ENCODE results near the gene CHTOP. TPM values are rescaled to one million over a fixed set of nuclear protein-coding genes. Genes with fewer than 3 reads are reported as not detected.

The CHTOP gene
- total and polyA plus RNA-seq, 2 experiments from 2014 or later: 26.9 to 42.2 TPM

- 79 to 82% methylated on average over 9 of the region's 9 CpGs for WGBS, 2 experiments (ENCODE audit: low coverage in 1 of 2, low lambda C conversion rate in 2 of 2, missing lambda C conversion rate in 2 of 2)
- H3K4me2 ChIP-seq (ENCODE audit: unreplicated experiment): peak overlapping the region; percentile 77
- H3K9me2 ChIP-seq (ENCODE audit: insufficient read depth): no peaks in the 10 kb centered on the region
- H3K79me2 ChIP-seq (ENCODE audit: insufficient read depth): peaks cover 20% of the 10 kb centered on the region
- no peaks in the 10 kb centered on the region for H3K27me3 ChIP-seq (replicated peaks; ENCODE audit: insufficient read depth)
- peak overlapping the region; percentile 85 for H3K4me3 ChIP-seq
- DNase-seq: no peak
- in situ Hi-C loops (cut with MboI): no loop called here
- no peaks in the 10 kb centered on the region for H3K9me3 ChIP-seq (ENCODE audit: low read depth)
- H3F3A ChIP-seq (ENCODE audit: insufficient read depth): peaks cover 40% of the 10 kb centered on the region
- no peak for TF ChIP-seq EZH2phosphoT487 (IDR thresholded peaks at IDR 0.05; ENCODE audit: insufficient read depth, low read depth)
- TF ChIP-seq EZH2 (IDR thresholded peaks at IDR 0.05; ENCODE audit: insufficient read depth, poor library complexity, severe bottlenecking): no peak
- H4K20me1 ChIP-seq (ENCODE audit: insufficient read depth): no peaks in the 10 kb centered on the region
- H3K4me1 ChIP-seq (ENCODE audit: insufficient read depth): peaks cover 10% of the 10 kb centered on the region; the same call in 1 of the 2 replicates
- H2AFZ ChIP-seq: no peak overlapping the region
- no peak overlapping the region for H3K27ac ChIP-seq
- H3K9ac ChIP-seq: peak overlapping the region; percentile 75
- peaks cover 38% of the 10 kb centered on the region for H3K36me3 ChIP-seq (ENCODE audit: low read depth)
Measured at GRCh38 chr1:153659656-153660055, 25.8 kb downstream of the CHTOP start.

- no peaks in the 10 kb centered on the region for H3K27me3 ChIP-seq (replicated peaks; ENCODE audit: insufficient read depth)
- in situ Hi-C loops (cut with MboI): no loop called here
- peaks cover 55% of the 10 kb centered on the region for H3F3A ChIP-seq (ENCODE audit: insufficient read depth)
- H2AFZ ChIP-seq: no peak overlapping the region
- H3K9ac ChIP-seq: no peak overlapping the region
- no peak for TF ChIP-seq EZH2 (IDR thresholded peaks at IDR 0.05; ENCODE audit: insufficient read depth, poor library complexity, severe bottlenecking)
- TF ChIP-seq EZH2phosphoT487 (IDR thresholded peaks at IDR 0.05; ENCODE audit: insufficient read depth, low read depth): no peak
- H3K4me1 ChIP-seq (ENCODE audit: insufficient read depth): peaks cover 10% of the 10 kb centered on the region; the same call in 1 of the 2 replicates
- 60 to 61% methylated on average over 9 of the region's 9 CpGs for WGBS, 2 experiments (ENCODE audit: low coverage in 1 of 2, low lambda C conversion rate in 2 of 2, missing lambda C conversion rate in 2 of 2)
- DNase-seq: no peak
- H3K4me3 ChIP-seq: no peak overlapping the region
- H3K9me3 ChIP-seq (ENCODE audit: low read depth): no peaks in the 10 kb centered on the region
- H3K36me3 ChIP-seq (ENCODE audit: low read depth): peaks cover 53% of the 10 kb centered on the region
- H3K4me2 ChIP-seq (ENCODE audit: unreplicated experiment): no peak overlapping the region
- H3K9me2 ChIP-seq (ENCODE audit: insufficient read depth): no peaks in the 10 kb centered on the region
- H4K20me1 ChIP-seq (ENCODE audit: insufficient read depth): no peaks in the 10 kb centered on the region
- peaks cover 36% of the 10 kb centered on the region for H3K79me2 ChIP-seq (ENCODE audit: insufficient read depth)
- no peak overlapping the region for H3K27ac ChIP-seq
Measured at GRCh38 chr1:153661111-153661708, 27.3 kb downstream of the CHTOP start.

- no peak for DNase-seq
- H3K9me2 ChIP-seq (ENCODE audit: insufficient read depth): no peaks in the 10 kb centered on the region
- H3K9ac ChIP-seq: no peak overlapping the region
- H3K4me1 ChIP-seq (ENCODE audit: insufficient read depth): peaks cover 10% of the 10 kb centered on the region; the same call in 1 of the 2 replicates
- H3F3A ChIP-seq (ENCODE audit: insufficient read depth): peaks cover 63% of the 10 kb centered on the region
- 48 to 52% methylated on average over 2 of the region's 2 CpGs for WGBS, 2 experiments (ENCODE audit: low coverage in 1 of 2, low lambda C conversion rate in 2 of 2, missing lambda C conversion rate in 2 of 2)
- H3K4me2 ChIP-seq (ENCODE audit: unreplicated experiment): no peak overlapping the region
- no peaks in the 10 kb centered on the region for H3K9me3 ChIP-seq (ENCODE audit: low read depth)
- H4K20me1 ChIP-seq (ENCODE audit: insufficient read depth): no peaks in the 10 kb centered on the region
- H3K36me3 ChIP-seq (ENCODE audit: low read depth): peaks cover 64% of the 10 kb centered on the region
- peaks cover 46% of the 10 kb centered on the region for H3K79me2 ChIP-seq (ENCODE audit: insufficient read depth)
- in situ Hi-C loops (cut with MboI): no loop called here
- H3K4me3 ChIP-seq: no peak overlapping the region
- H2AFZ ChIP-seq: no peak overlapping the region
- no peaks in the 10 kb centered on the region for H3K27me3 ChIP-seq (replicated peaks; ENCODE audit: insufficient read depth)
- H3K27ac ChIP-seq: 0 out of 2 replicates have a peak overlapping the region, but pooled peaks have one; percentile 64
- TF ChIP-seq EZH2 (IDR thresholded peaks at IDR 0.05; ENCODE audit: insufficient read depth, poor library complexity, severe bottlenecking): no peak
- no peak for TF ChIP-seq EZH2phosphoT487 (IDR thresholded peaks at IDR 0.05; ENCODE audit: insufficient read depth, low read depth)
Measured at GRCh38 chr1:153662269-153662668, 28.4 kb downstream of the CHTOP start.

GRCh38 chr1:153663211-153663610 is 29.3 kb downstream of the CHTOP start:
- H3K9me3 ChIP-seq (ENCODE audit: low read depth): no peaks in the 10 kb centered on the region
- no peaks in the 10 kb centered on the region for H4K20me1 ChIP-seq (ENCODE audit: insufficient read depth)
- H3K4me1 ChIP-seq (ENCODE audit: insufficient read depth): peaks cover 10% of the 10 kb centered on the region; the same call in 1 of the 2 replicates
- peaks cover 73% of the 10 kb centered on the region for H3F3A ChIP-seq (ENCODE audit: insufficient read depth)
- H3K4me2 ChIP-seq (ENCODE audit: unreplicated experiment): no peak overlapping the region
- no peaks in the 10 kb centered on the region for H3K9me2 ChIP-seq (ENCODE audit: insufficient read depth)
- H3K27ac ChIP-seq: peak overlapping the region; percentile 64
- H3K36me3 ChIP-seq (ENCODE audit: low read depth): peaks cover 73% of the 10 kb centered on the region
- H3K79me2 ChIP-seq (ENCODE audit: insufficient read depth): peaks cover 56% of the 10 kb centered on the region
- H3K4me3 ChIP-seq: no peak overlapping the region
- 77 to 82% methylated on average over 5 of the region's 5 CpGs for WGBS, 2 experiments (ENCODE audit: low coverage in 1 of 2, low lambda C conversion rate in 2 of 2, missing lambda C conversion rate in 2 of 2)
- H3K9ac ChIP-seq: no peak overlapping the region
- DNase-seq: peak; percentile 68
- H2AFZ ChIP-seq: no peak overlapping the region
- TF ChIP-seq EZH2phosphoT487 (IDR thresholded peaks at IDR 0.05; ENCODE audit: insufficient read depth, low read depth) (no peak), EZH2 (IDR thresholded peaks at IDR 0.05; ENCODE audit: insufficient read depth, poor library complexity, severe bottlenecking) (no peak)
- H3K27me3 ChIP-seq (replicated peaks; ENCODE audit: insufficient read depth): no peaks in the 10 kb centered on the region
- in situ Hi-C loops (cut with MboI): no loop called here

Measured in GM23248 (cell line).